A549 (cell line): ENCODE measurements around the gene BCORL1. TPM values are rescaled to one million over a fixed set of nuclear protein-coding genes. Genes with fewer than 3 reads are reported as not detected.

ENCODE experiments used
- ATAC-seq, 2 experiments: fragments of 200-7000 bp in 1 of 2; fragments of >200 bp in 1 of 2; cut with Nextera tagmentation in 1 of 2; cut with Tn5 transposase in 1 of 2; 3 replicates each; pipeline versions ENCODE4 v1.8.0 to v1.9.1; 2018 to 2020; ENCODE audit warnings: mild to moderate bottlenecking in 1 of 2, moderate library complexity in 1 of 2
- CTCF ChIA-PET: fragments of 300-600 bp; sonication (Branson Sonifier 250); formaldehyde crosslinking; extraction: SDS; loops from one replicate; lab custom pipeline; 2021; ENCODE audit warnings: antibody characterized with exemption, inconsistent platforms; lab: Yijun Ruan, JAX
- POLR2A ChIA-PET: fragments of 350-600 bp; formaldehyde crosslinking; extraction: SDS; loops from one replicate; lab custom pipeline; 2021; ENCODE audit warnings: antibody characterized with exemption, inconsistent platforms; lab: Yijun Ruan, JAX
- DNase-seq, 2 experiments: peaks; one replicate each; pipeline versions ENCODE4 v3.0.0 to v3.0.0-alpha.2; 2011 to 2016; ENCODE audit warnings: low read depth in 1 of 2, low spot score in 1 of 2
- FAIRE-seq: peaks from 2 replicates; lab custom pipeline; 2011; peaks lifted over from hg19 to GRCh38; lab: Jason Lieb, UNC
- H3K27ac ChIP-seq, 2 experiments: fragments of >200 bp; sonication (Bioruptor Twin); formaldehyde crosslinking; 3 replicates each; pipeline ENCODE4 v1.5.1; 2016 to 2017
- H3K4me1 ChIP-seq: fragments of >200 bp; sonication (Bioruptor Twin); formaldehyde crosslinking; 3 replicates; pipeline ENCODE4 v1.6.1; 2016
- H3K4me2 ChIP-seq: fragments of >200 bp; sonication (Bioruptor Twin); formaldehyde crosslinking; 3 replicates; pipeline ENCODE4 v1.6.1; 2016
- H3K4me3 ChIP-seq: fragments of >200 bp; sonication (Bioruptor Twin); formaldehyde crosslinking; 3 replicates; pipeline ENCODE4 v1.5.1; 2016
- H3K9me3 ChIP-seq: fragments of >200 bp; sonication (Bioruptor Twin); formaldehyde crosslinking; 3 replicates; pipeline ENCODE4 v1.6.1; 2016
- ATOH8 ChIP-seq: fragments of 250-450 bp; sonication (Bioruptor Pico); IDR thresholded peaks from 2 replicates; pipeline ENCODE4 v1.5.0; 2020; ENCODE audit warnings: low read depth, mild to moderate bottlenecking, moderate library complexity
- CBX8 ChIP-seq: fragments of 200-600 bp; sonication (generic); IDR thresholded peaks from 2 replicates; pipeline ENCODE4 v1.6.1; 2016
- CEBPB ChIP-seq, 2 experiments: fragments of >200 bp in 1 of 2; sonication (Bioruptor Twin) in 1 of 2; formaldehyde crosslinking in 1 of 2; IDR thresholded peaks; 2 replicates each; pipeline ENCODE4 v1.6.1; 2012 to 2016
- CHD2 ChIP-seq: fragments of 150-350 bp; IDR thresholded peaks from 2 replicates; pipeline ENCODE4 v1.6.1; 2014; ENCODE audit warnings: low read length; ENCODE audit not compliant: partially characterized antibody
- CHD4 ChIP-seq: fragments of 200-600 bp; sonication (generic); IDR thresholded peaks from 2 replicates; pipeline ENCODE4 v1.6.1; 2016; ENCODE audit warnings: antibody characterized with exemption, mild to moderate bottlenecking, borderline replicate concordance
- ELK1 ChIP-seq: fragments of 150-350 bp; IDR thresholded peaks from 2 replicates; pipeline ENCODE4 v1.6.1; 2014; ENCODE audit warnings: low read depth, mild to moderate bottlenecking, low read length
- ESRRA ChIP-seq: fragments of 150-350 bp; IDR thresholded peaks from 2 replicates; pipeline ENCODE4 v1.6.1; 2014; ENCODE audit warnings: mild to moderate bottlenecking, low read length, borderline replicate concordance
- FOSB ChIP-seq: fragments of 250-450 bp; sonication (Bioruptor Pico); IDR thresholded peaks from 2 replicates; pipeline ENCODE4 v1.5.0; 2020; ENCODE audit warnings: mild to moderate bottlenecking, moderate library complexity
- FOSL2 ChIP-seq, 2 experiments: fragments of 450-650 bp in 1 of 2; fragments of >200 bp in 1 of 2; sonication (Bioruptor Twin) in 1 of 2; formaldehyde crosslinking; IDR thresholded peaks; 2 replicates each; pipeline versions ENCODE4 v1.5.0 to v1.6.1; 2016 to 2020; ENCODE audit warnings: mild to moderate bottlenecking in 1 of 2, moderate library complexity in 1 of 2
- GATA3 ChIP-seq: IDR thresholded peaks from 2 replicates; pipeline ENCODE4 v1.6.1; 2012; ENCODE audit warnings: borderline replicate concordance
- HOXA7 ChIP-seq: fragments of 250-450 bp; sonication (Bioruptor Pico); IDR thresholded peaks from 2 replicates; pipeline ENCODE4 v1.5.0; 2020; ENCODE audit warnings: mild to moderate bottlenecking, moderate library complexity
- JUN ChIP-seq, 2 experiments: fragments of >200 bp; sonication (Bioruptor Twin); formaldehyde crosslinking; IDR thresholded peaks; 2 replicates in 1 of 2; 3 replicates in 1 of 2; pipeline ENCODE4 v1.6.1; 2016 to 2017
- KDM5A ChIP-seq: fragments of 200-600 bp; sonication (generic); IDR thresholded peaks from 2 replicates; pipeline ENCODE4 v1.6.1; 2016; ENCODE audit warnings: antibody characterized with exemption, mild to moderate bottlenecking
- MAFK ChIP-seq: fragments of 450-650 bp; IDR thresholded peaks from 2 replicates; pipeline ENCODE4 v1.6.1; 2014; ENCODE audit not compliant: partially characterized antibody
- MAX ChIP-seq: IDR thresholded peaks from 2 replicates; pipeline ENCODE4 v1.6.1; 2012
- MYC ChIP-seq: IDR thresholded peaks from 2 replicates; pipeline ENCODE4 v1.6.1; 2012; ENCODE audit warnings: mild to moderate bottlenecking, inconsistent platforms, low read length, improper control_type of control experiment, borderline replicate concordance
- POLR2A ChIP-seq: IDR thresholded peaks from 2 replicates; pipeline ENCODE4 v1.6.1; 2012; ENCODE audit warnings: mild to moderate bottlenecking, low read length
- POLR2AphosphoS2 ChIP-seq: conservative IDR thresholded peaks from 2 replicates; pipeline ENCODE4 v1.6.1; 2012; ENCODE audit warnings: low read length, improper control_type of control experiment, inconsistent platforms
- RAD21 ChIP-seq, 2 experiments: fragments of >200 bp in 1 of 2; sonication (Bioruptor Twin) in 1 of 2; formaldehyde crosslinking in 1 of 2; IDR thresholded peaks in 1 of 2; conservative IDR thresholded peaks in 1 of 2; 2 replicates in 1 of 2; 3 replicates in 1 of 2; pipeline ENCODE4 v1.6.1; 2012 to 2018; ENCODE audit warnings: inconsistent platforms in 1 of 2
- RARB ChIP-seq: fragments of 250-450 bp; sonication (Bioruptor Pico); IDR thresholded peaks from 2 replicates; pipeline ENCODE4 v1.8.0; 2021; ENCODE audit warnings: mild to moderate bottlenecking, moderate library complexity
- SREBF2 ChIP-seq: fragments of 450-650 bp; IDR thresholded peaks from 2 replicates; pipeline ENCODE4 v1.6.1; 2014; ENCODE audit warnings: mild to moderate bottlenecking, moderate library complexity
- TFCP2L1 ChIP-seq: fragments of 250-450 bp; sonication (Bioruptor Pico); IDR thresholded peaks from 2 replicates; pipeline ENCODE4 v1.5.0; 2021; ENCODE audit warnings: mild to moderate bottlenecking
- ZC3H11A ChIP-seq: fragments of 450-650 bp; IDR thresholded peaks from 2 replicates; pipeline ENCODE4 v1.6.1; 2014; ENCODE audit warnings: antibody characterized with exemption, mild to moderate bottlenecking
- WGBS: methylation state at CpG from one replicate; pipeline ENCODE4 v1.1.6; 2017; ENCODE audit errors: missing lambda C conversion rate; 5-methylcytosine and 5-hydroxymethylcytosine counted together
- polyA plus RNA-seq, 4 experiments: library from polyadenylated mRNA; depleted of rRNA in 3 of 4; stranded (reverse); fragments of >200 nt; fragmentation: RNase III in 1 of 4; extraction: RNeasy Plus Mini Kit Qiagen cat#74134 plus additional on column Dnase treatment in 1 of 4; gene quantifications; 2 replicates in 3 of 4; 3 replicates in 1 of 4; pipeline ENCODE4 v1.2.3, GENCODE V29; 2011 to 2017
- TF ChIP-seq, protein P1 (sequence below): fragments of 200-600 bp; sonication (generic); IDR thresholded peaks from 2 replicates; pipeline ENCODE4 v1.6.1; 2016; ENCODE audit warnings: antibody characterized with exemption, mild to moderate bottlenecking, moderate library complexity
- TF ChIP-seq, protein P2 (sequence below): IDR thresholded peaks from 2 replicates; pipeline ENCODE4 v1.6.1; 2012; ENCODE audit warnings: low read depth, borderline replicate concordance
- TF ChIP-seq, protein P3 (sequence below): fragments of 450-650 bp; IDR thresholded peaks from 2 replicates; pipeline ENCODE4 v1.6.1; 2014; ENCODE audit warnings: antibody characterized with exemption

Gene BCORL1
- polyA plus RNA-seq, 2 of the 4 experiments (the other 2 are of a cell fraction): 1.4 to 6.1 TPM

GRCh38 chrX:130103605-130104004, 121.2 kb downstream of the BCORL1 start:
- Histone ChIP-seq H3K9me3 (no peaks in the 10 kb centered on the region), H3K27ac (no peak overlapping the region), H3K4me1 (peaks cover 35% of the 10 kb centered on the region), H3K4me3 (no peak overlapping the region), H3K4me2 (no peak overlapping the region)
- DNase-seq (no peak), ATAC-seq (no peak), FAIRE-seq (no peak)
- POLR2A ChIA-PET: no interaction called here
- CTCF ChIA-PET: no interaction called here
- TF ChIP-seq CEBPB (IDR thresholded peaks at IDR 0.05): no peak
- TF ChIP-seq ATOH8: no peak
- no peak for TF ChIP-seq FOSL2 (IDR thresholded peaks at IDR 0.05)
- TF ChIP-seq FOSL2 (CRISPR knock-in tag; IDR thresholded peaks at IDR 0.05): no peak
- TF ChIP-seq JUN (IDR thresholded peaks at IDR 0.05): no peak
- no peak for TF ChIP-seq RARB
- TF ChIP-seq CHD2: no peak
- TF ChIP-seq, protein P1, sequence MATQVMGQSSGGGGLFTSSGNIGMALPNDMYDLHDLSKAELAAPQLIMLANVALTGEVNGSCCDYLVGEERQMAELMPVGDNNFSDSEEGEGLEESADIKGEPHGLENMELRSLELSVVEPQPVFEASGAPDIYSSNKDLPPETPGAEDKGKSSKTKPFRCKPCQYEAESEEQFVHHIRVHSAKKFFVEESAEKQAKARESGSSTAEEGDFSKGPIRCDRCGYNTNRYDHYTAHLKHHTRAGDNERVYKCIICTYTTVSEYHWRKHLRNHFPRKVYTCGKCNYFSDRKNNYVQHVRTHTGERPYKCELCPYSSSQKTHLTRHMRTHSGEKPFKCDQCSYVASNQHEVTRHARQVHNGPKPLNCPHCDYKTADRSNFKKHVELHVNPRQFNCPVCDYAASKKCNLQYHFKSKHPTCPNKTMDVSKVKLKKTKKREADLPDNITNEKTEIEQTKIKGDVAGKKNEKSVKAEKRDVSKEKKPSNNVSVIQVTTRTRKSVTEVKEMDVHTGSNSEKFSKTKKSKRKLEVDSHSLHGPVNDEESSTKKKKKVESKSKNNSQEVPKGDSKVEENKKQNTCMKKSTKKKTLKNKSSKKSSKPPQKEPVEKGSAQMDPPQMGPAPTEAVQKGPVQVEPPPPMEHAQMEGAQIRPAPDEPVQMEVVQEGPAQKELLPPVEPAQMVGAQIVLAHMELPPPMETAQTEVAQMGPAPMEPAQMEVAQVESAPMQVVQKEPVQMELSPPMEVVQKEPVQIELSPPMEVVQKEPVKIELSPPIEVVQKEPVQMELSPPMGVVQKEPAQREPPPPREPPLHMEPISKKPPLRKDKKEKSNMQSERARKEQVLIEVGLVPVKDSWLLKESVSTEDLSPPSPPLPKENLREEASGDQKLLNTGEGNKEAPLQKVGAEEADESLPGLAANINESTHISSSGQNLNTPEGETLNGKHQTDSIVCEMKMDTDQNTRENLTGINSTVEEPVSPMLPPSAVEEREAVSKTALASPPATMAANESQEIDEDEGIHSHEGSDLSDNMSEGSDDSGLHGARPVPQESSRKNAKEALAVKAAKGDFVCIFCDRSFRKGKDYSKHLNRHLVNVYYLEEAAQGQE: no peak
- no peak for TF ChIP-seq CBX8
- TF ChIP-seq FOSB (CRISPR knock-in tag): no peak
- TF ChIP-seq ZC3H11A: no peak
- TF ChIP-seq POLR2AphosphoS2: no peak
- TF ChIP-seq MAFK: no peak
- no peak for TF ChIP-seq RAD21 (conservative IDR thresholded peaks at IDR 0.05 in 1 of 2, IDR thresholded peaks at IDR 0.05 in 1 of 2)
- no peak for TF ChIP-seq MAX
- TF ChIP-seq, protein P2, sequence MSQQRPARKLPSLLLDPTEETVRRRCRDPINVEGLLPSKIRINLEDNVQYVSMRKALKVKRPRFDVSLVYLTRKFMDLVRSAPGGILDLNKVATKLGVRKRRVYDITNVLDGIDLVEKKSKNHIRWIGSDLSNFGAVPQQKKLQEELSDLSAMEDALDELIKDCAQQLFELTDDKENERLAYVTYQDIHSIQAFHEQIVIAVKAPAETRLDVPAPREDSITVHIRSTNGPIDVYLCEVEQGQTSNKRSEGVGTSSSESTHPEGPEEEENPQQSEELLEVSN: no peak
- WGBS: 88% methylated on average over 3 of the region's 3 CpGs

GRCh38 chrX:130105244-130105643, 122.8 kb downstream of the BCORL1 start:
- FAIRE-seq (peak; percentile 43), DNase-seq (no peak), ATAC-seq (no peak)
- TF ChIP-seq TFCP2L1 (CRISPR knock-in tag): no peak
- no peak for TF ChIP-seq GATA3
- no peak for TF ChIP-seq POLR2A
- TF ChIP-seq, protein P2: no peak
- TF ChIP-seq CHD2: no peak
- no peak for TF ChIP-seq HOXA7 (CRISPR knock-in tag)
- TF ChIP-seq ESRRA: no peak
- TF ChIP-seq CHD4: no peak
- TF ChIP-seq, protein P3, sequence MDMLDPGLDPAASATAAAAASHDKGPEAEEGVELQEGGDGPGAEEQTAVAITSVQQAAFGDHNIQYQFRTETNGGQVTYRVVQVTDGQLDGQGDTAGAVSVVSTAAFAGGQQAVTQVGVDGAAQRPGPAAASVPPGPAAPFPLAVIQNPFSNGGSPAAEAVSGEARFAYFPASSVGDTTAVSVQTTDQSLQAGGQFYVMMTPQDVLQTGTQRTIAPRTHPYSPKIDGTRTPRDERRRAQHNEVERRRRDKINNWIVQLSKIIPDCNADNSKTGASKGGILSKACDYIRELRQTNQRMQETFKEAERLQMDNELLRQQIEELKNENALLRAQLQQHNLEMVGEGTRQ: no peak
- no peak for TF ChIP-seq KDM5A
- TF ChIP-seq MYC: no peak
- no peak for TF ChIP-seq ELK1
- no peak for TF ChIP-seq SREBF2
- no peak for TF ChIP-seq CBX8
- WGBS: 88% methylated on average over 2 of the region's 3 CpGs
- H3K4me3 ChIP-seq: no peak overlapping the region
- no peak overlapping the region for H3K27ac ChIP-seq
- ChIA-PET POLR2A (no interaction called here), CTCF (interaction anchor here (0.6 to 1.2 kb wide), 5 partner anchors 16 to 180 kb away, joined by 3 to 4 read pairs (median 3); no protein-coding TSS in a partner anchor)
- H3K4me1 ChIP-seq: peaks cover 36% of the 10 kb centered on the region
- H3K9me3 ChIP-seq: no peaks in the 10 kb centered on the region
- no peak overlapping the region for H3K4me2 ChIP-seq
